SIG-M5 treated with dmso at 0.1 percent for 504 hours (cell line): ENCODE data around the gene NHLRC3.
"Not testable (repeated sequence)": the region's sequence is repeated elsewhere in the genome, so short reads cannot be mapped to it uniquely, and the experiment has no call there.

ENCODE experiments used
- DNase-seq: peaks from one replicate; lab custom pipeline; 2025; ENCODE audit not compliant: unreplicated experiment; lab: John Stamatoyannopoulos, UW

The NHLRC3 gene

GRCh38 chr13:39040206-39040605 lies 1.9 kb downstream of the NHLRC3 start:
- DNase-seq: peak; percentile 56

- DNase-seq: no peak
Observed at GRCh38 chr13:39044536-39044935, 6.3 kb downstream of the NHLRC3 start.

GRCh38 chr13:39047560-39047959 lies 9.3 kb downstream of the NHLRC3 start:
- DNase-seq: peak; percentile 24

- no peak for DNase-seq
Observed at GRCh38 chr13:39048806-39049205, 10.6 kb downstream of the NHLRC3 start.

- DNase-seq: no peak
Observed at GRCh38 chr13:39049274-39049673, 11.0 kb downstream of the NHLRC3 start.

- peak; percentile 47 for DNase-seq
Observed at GRCh38 chr13:39051157-39051556, 12.9 kb downstream of the NHLRC3 start.

GRCh38 chr13:39052944-39053343 lies 14.7 kb downstream of the NHLRC3 start:
- DNase-seq: no peak

- no peak for DNase-seq
Observed at GRCh38 chr13:39054112-39054511, 15.9 kb downstream of the NHLRC3 start.

- DNase-seq: no peak
Observed at GRCh38 chr13:39056018-39056417, 17.8 kb downstream of the NHLRC3 start.

- no peak for DNase-seq
Observed at GRCh38 chr13:39058040-39058439, 19.8 kb downstream of the NHLRC3 start.

- no peak for DNase-seq
Observed at GRCh38 chr13:39062004-39062403, 23.7 kb downstream of the NHLRC3 start.

GRCh38 chr13:39072842-39073241 lies 34.6 kb downstream of the NHLRC3 start:
- no peak for DNase-seq

GRCh38 chr13:39073983-39074382 lies 35.7 kb downstream of the NHLRC3 start:
- no peak for DNase-seq

GRCh38 chr13:39086251-39086945 lies 48.1 kb downstream of the NHLRC3 start:
- not testable (repeated sequence) for DNase-seq

GRCh38 chr13:39091586-39091985 lies 53.3 kb downstream of the NHLRC3 start:
- no peak for DNase-seq

GRCh38 chr13:39095500-39095899 lies 57.2 kb downstream of the NHLRC3 start:
- DNase-seq: no peak

GRCh38 chr13:39099231-39099630 lies 61.0 kb downstream of the NHLRC3 start:
- DNase-seq: no peak
